ENCODE measurements around the gene HERC4. TPM values are rescaled to one million over a fixed set of nuclear protein-coding genes. Genes with fewer than 3 reads are reported as not detected.

The HERC4 gene
- total RNA-seq, 1 experiment from 2014 or later: 57.4 TPM

GRCh38 chr10:68121852-68122251 lies 46.8 kb upstream of the HERC4 start:
- ChIA-PET CTCF (no interaction called here), POLR2A (ENCODE audit: unreplicated experiment) (no interaction called here)
- Histone ChIP-seq H2AFZ (ENCODE audit: low read length) (no peak overlapping the region), H3K4me1 (ENCODE audit: insufficient read depth, low read length) (peaks cover 18% of the 10 kb centered on the region), H3K79me2 (ENCODE audit: low read length) (no peaks in the 10 kb centered on the region), H3K36me3 (ENCODE audit: low read depth, low read length) (no peaks in the 10 kb centered on the region), H3K9me3 (ENCODE audit: low read length) (no peaks in the 10 kb centered on the region), H4K20me1 (ENCODE audit: low read length) (no peaks in the 10 kb centered on the region), H3F3A (ENCODE audit: low read length, unreplicated experiment) (no peaks in the 10 kb centered on the region), H3K4me3 (ENCODE audit: low read length) (no peak overlapping the region), H3K4me2 (ENCODE audit: low read length) (no peak overlapping the region), H3K27me3 (ENCODE audit: low read length) (no peaks in the 10 kb centered on the region), H3K27ac (ENCODE audit: low read length) (no peak overlapping the region), H3K9me2 (replicated peaks; ENCODE audit: low read length) (no peaks in the 10 kb centered on the region), H3K9ac (ENCODE audit: low read length) (no peak overlapping the region)
- TF ChIP-seq, protein P1, sequence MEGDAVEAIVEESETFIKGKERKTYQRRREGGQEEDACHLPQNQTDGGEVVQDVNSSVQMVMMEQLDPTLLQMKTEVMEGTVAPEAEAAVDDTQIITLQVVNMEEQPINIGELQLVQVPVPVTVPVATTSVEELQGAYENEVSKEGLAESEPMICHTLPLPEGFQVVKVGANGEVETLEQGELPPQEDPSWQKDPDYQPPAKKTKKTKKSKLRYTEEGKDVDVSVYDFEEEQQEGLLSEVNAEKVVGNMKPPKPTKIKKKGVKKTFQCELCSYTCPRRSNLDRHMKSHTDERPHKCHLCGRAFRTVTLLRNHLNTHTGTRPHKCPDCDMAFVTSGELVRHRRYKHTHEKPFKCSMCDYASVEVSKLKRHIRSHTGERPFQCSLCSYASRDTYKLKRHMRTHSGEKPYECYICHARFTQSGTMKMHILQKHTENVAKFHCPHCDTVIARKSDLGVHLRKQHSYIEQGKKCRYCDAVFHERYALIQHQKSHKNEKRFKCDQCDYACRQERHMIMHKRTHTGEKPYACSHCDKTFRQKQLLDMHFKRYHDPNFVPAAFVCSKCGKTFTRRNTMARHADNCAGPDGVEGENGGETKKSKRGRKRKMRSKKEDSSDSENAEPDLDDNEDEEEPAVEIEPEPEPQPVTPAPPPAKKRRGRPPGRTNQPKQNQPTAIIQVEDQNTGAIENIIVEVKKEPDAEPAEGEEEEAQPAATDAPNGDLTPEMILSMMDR (conservative IDR thresholded peaks at IDR 0.05; ENCODE audit: low read depth, low read length): no peak
- no peak for TF ChIP-seq EZH2 (IDR thresholded peaks at IDR 0.05; ENCODE audit: low read length, unreplicated experiment)
- no peak for TF ChIP-seq EZH2phosphoT487 (IDR thresholded peaks at IDR 0.05; ENCODE audit: borderline replicate concordance, low read length)
- DNase-seq: no peak
- BruUV-seq (replicated peaks): no TSS peak
- no peak for ATAC-seq
- intact Hi-C loops (cut with micrococcal nuclease): no loop called here

DNA sequence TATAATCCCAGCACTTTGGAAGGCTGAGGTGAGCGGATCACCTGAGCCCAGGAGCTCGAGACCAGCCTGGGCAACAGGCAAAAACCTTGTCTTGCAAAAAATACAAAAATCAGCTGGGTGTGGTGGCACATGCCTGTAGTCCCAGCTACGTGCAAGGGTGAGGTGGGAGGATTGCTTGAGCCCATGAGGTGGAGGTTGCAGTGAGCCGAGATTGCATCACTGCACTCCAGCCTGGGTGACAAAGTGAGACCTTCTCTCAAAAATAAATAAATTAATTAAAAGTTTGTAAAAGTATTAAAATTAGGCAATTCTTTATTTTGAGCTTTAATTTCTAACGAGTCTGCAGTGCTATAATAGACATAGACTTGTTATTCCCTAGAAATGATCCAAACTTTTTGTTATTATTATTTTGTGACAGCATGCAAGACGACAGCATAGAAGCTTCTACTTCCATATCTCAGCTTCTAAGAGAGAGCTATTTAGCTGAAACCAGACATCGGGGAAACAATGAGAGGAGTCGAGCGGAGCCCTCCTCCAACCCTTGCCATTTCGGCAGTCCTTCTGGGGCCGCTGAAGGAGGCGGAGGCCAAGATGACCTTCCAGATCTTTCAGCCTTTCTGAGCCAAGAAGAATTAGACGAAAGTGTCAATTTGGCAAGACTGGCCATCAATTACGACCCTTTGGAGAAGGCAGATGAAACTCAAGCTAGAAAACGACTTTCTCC lies 46.1 kb upstream of the HERC4 start:
- H3K79me2 ChIP-seq (ENCODE audit: low read length): no peaks in the 10 kb centered on the region
- H3K27me3 ChIP-seq (ENCODE audit: low read length): no peaks in the 10 kb centered on the region
- no peak for DNase-seq
- ChIA-PET CTCF (no interaction called here), POLR2A (ENCODE audit: unreplicated experiment) (interaction anchor here (0.5 kb wide), 1 partner anchor 457 kb away, joined by 4 read pairs; no protein-coding TSS in a partner anchor)
- intact Hi-C loops (cut with micrococcal nuclease): no loop called here
- no peaks in the 10 kb centered on the region for H3F3A ChIP-seq (ENCODE audit: low read length, unreplicated experiment)
- H3K4me2 ChIP-seq (ENCODE audit: low read length): no peak overlapping the region
- H2AFZ ChIP-seq (ENCODE audit: low read length): no peak overlapping the region
- no peaks in the 10 kb centered on the region for H3K36me3 ChIP-seq (ENCODE audit: low read depth, low read length)
- ATAC-seq: no peak
- H3K27ac ChIP-seq (ENCODE audit: low read length): no peak overlapping the region
- no peaks in the 10 kb centered on the region for H3K9me2 ChIP-seq (replicated peaks; ENCODE audit: low read length)
- H3K4me1 ChIP-seq (ENCODE audit: insufficient read depth, low read length): peaks cover 18% of the 10 kb centered on the region
- no peak overlapping the region for H3K4me3 ChIP-seq (ENCODE audit: low read length)
- TF ChIP-seq, protein P1 (conservative IDR thresholded peaks at IDR 0.05; ENCODE audit: low read depth, low read length): no peak
- no peak for TF ChIP-seq EZH2phosphoT487 (IDR thresholded peaks at IDR 0.05; ENCODE audit: borderline replicate concordance, low read length)
- no peak for TF ChIP-seq EZH2 (IDR thresholded peaks at IDR 0.05; ENCODE audit: low read length, unreplicated experiment)
- no peaks in the 10 kb centered on the region for H3K9me3 ChIP-seq (ENCODE audit: low read length)
- H4K20me1 ChIP-seq (ENCODE audit: low read length): no peaks in the 10 kb centered on the region
- H3K9ac ChIP-seq (ENCODE audit: low read length): no peak overlapping the region
- no TSS peak for BruUV-seq (replicated peaks)

DNA sequence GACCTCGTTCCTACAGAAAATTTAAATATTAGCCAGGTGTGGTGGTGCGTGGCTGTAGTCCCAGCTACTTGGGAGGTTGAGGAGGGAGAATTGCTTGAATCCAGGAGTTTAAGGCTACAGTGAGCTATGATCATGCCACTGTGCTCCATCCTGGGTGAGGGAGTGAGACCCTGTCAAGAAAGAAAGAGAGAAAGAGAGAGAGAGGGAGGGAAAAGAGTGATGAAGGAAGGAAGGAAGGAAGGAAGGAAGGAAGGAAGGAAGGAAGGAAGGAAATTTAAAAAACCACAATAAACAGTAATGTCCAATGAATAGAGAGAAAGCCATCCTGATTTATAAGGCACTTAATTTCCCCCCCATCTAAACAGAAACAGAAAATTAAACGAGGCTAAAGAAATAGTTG lies 43.6 kb upstream of the HERC4 start:
- H3K9me3 ChIP-seq (ENCODE audit: low read length): no peaks in the 10 kb centered on the region
- H3K9me2 ChIP-seq (replicated peaks; ENCODE audit: low read length): no peaks in the 10 kb centered on the region
- H3K4me3 ChIP-seq (ENCODE audit: low read length): no peak overlapping the region
- H3F3A ChIP-seq (ENCODE audit: low read length, unreplicated experiment): no peaks in the 10 kb centered on the region
- H3K36me3 ChIP-seq (ENCODE audit: low read depth, low read length): no peaks in the 10 kb centered on the region
- DNase-seq (no peak), ATAC-seq (no peak)
- H3K27ac ChIP-seq (ENCODE audit: low read length): no peak overlapping the region
- intact Hi-C loops (cut with micrococcal nuclease): no loop called here
- no TSS peak for BruUV-seq (replicated peaks)
- TF ChIP-seq EZH2phosphoT487 (IDR thresholded peaks at IDR 0.05; ENCODE audit: borderline replicate concordance, low read length) (no peak), EZH2 (IDR thresholded peaks at IDR 0.05; ENCODE audit: low read length, unreplicated experiment) (no peak)
- TF ChIP-seq, protein P1 (conservative IDR thresholded peaks at IDR 0.05; ENCODE audit: low read depth, low read length): no peak
- H2AFZ ChIP-seq (ENCODE audit: low read length): no peak overlapping the region
- H3K9ac ChIP-seq (ENCODE audit: low read length): no peak overlapping the region
- H3K4me2 ChIP-seq (ENCODE audit: low read length): no peak overlapping the region
- H3K27me3 ChIP-seq (ENCODE audit: low read length): no peaks in the 10 kb centered on the region
- ChIA-PET CTCF (no interaction called here), POLR2A (ENCODE audit: unreplicated experiment) (no interaction called here)
- no peaks in the 10 kb centered on the region for H4K20me1 ChIP-seq (ENCODE audit: low read length)
- no peaks in the 10 kb centered on the region for H3K79me2 ChIP-seq (ENCODE audit: low read length)
- H3K4me1 ChIP-seq (ENCODE audit: insufficient read depth, low read length): no peaks in the 10 kb centered on the region

Data from PC-3 (cell line).